Gastrocnemius medialis (tissue), 4 donors: Measurements from ENCODE around the gene GPR141.

ENCODE experiments used
- CTCF ChIP-seq, 5 experiments: fragments of 450-650 bp in 3 of 5; fragments of 200-600 bp in 2 of 5; sonication (generic) in 2 of 5; IDR thresholded peaks in 4 of 5; conservative IDR thresholded peaks in 1 of 5; 1 replicate in 4 of 5; 2 replicates in 1 of 5; pipeline ENCODE4 v1.5.1; 2016 to 2019; ENCODE audit warnings: antibody characterized with exemption in 5 of 5, mild to moderate bottlenecking in 3 of 5, moderate library complexity in 3 of 5
- POLR2A ChIP-seq, 2 donors: fragments of 450-650 bp; IDR thresholded peaks; one replicate each; pipeline ENCODE4 v1.6.1; 2017; ENCODE audit warnings: antibody characterized with exemption in 2 of 2, mild to moderate bottlenecking in 2 of 2, moderate library complexity in 2 of 2

DNA sequence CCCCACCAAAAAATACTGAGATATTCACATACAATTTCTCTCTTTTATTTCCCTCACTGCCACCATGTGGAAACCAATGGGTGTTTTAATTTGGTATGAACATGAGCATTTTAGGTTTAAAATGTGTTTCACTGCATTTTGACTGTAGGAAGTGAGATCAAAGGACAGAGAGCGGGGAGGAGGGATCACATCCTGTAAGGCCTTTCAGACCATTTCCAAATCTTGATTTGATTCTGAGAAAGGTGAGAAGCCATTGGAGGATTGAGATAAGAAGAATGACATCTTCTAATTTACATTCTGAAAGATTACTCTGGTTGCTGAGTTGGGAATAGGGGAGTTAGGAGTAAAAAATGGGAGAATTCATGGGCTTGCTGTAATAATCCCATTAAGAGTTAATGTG lies 42.5 kb downstream of the GPR141 start:
- TF ChIP-seq CTCF (IDR thresholded peaks at IDR 0.05 in 4 of 5, conservative IDR thresholded peaks at IDR 0.05 in 1 of 5) (no peak), POLR2A (IDR thresholded peaks at IDR 0.05) (no peak)
